Activated CD4-positive, alpha-beta memory T cell treated with anti-CD3 and anti-CD28 coated beads, Interleukin-2, amount 10 ng/mL, durations not matched to agents 7 days and 5 days (primary cell): ENCODE results near the gene GPC3. TPM values are rescaled to one million over a fixed set of nuclear protein-coding genes. Genes with fewer than 3 reads are reported as not detected.

Experiments
- CTCF ChIA-PET: fragments of 350-600 bp; sonication (Branson Sonifier 250); formaldehyde crosslinking; loops from one replicate; lab custom pipeline; 2021; ENCODE audit warnings: antibody characterized with exemption, inconsistent platforms; lab: Charles Lee
- POLR2A ChIA-PET: fragments of 350-600 bp; sonication (Branson Sonifier 250); formaldehyde crosslinking; loops from one replicate; lab custom pipeline; 2021; ENCODE audit warnings: antibody characterized with exemption; lab: Charles Lee
- DNase-seq: peaks from one replicate; pipeline ENCODE4 v3.0.0-alpha.2; 2020
- H3K27ac Mint-ChIP-seq: one replicate; pipeline ENCODE4 v1.8.0; 2021; ENCODE audit warnings: mild to moderate bottlenecking, mixed read lengths
- H3K27me3 Mint-ChIP-seq: one replicate; pipeline ENCODE4 v1.8.0; 2021; ENCODE audit warnings: mixed read lengths
- H3K36me3 Mint-ChIP-seq: one replicate; pipeline ENCODE4 v1.8.0; 2021; ENCODE audit warnings: low read depth, mixed read lengths
- H3K4me1 Mint-ChIP-seq: one replicate; pipeline ENCODE4 v1.8.0; 2021; ENCODE audit warnings: mixed read lengths
- H3K4me3 Mint-ChIP-seq: one replicate; pipeline ENCODE4 v1.8.0; 2021; ENCODE audit warnings: mild to moderate bottlenecking, mixed read lengths
- H3K9me3 Mint-ChIP-seq: one replicate; pipeline ENCODE4 v1.8.0; 2021; ENCODE audit warnings: mixed read lengths
- total RNA-seq, 2 experiments: library from RNA; stranded (reverse); gene quantifications; one replicate each; pipeline ENCODE4 v1.2.3, GENCODE V29; 2021

Gene GPC3
- total RNA-seq, 2 experiments from 2014 or later = 0.08 to 0.13 TPM

DNA sequence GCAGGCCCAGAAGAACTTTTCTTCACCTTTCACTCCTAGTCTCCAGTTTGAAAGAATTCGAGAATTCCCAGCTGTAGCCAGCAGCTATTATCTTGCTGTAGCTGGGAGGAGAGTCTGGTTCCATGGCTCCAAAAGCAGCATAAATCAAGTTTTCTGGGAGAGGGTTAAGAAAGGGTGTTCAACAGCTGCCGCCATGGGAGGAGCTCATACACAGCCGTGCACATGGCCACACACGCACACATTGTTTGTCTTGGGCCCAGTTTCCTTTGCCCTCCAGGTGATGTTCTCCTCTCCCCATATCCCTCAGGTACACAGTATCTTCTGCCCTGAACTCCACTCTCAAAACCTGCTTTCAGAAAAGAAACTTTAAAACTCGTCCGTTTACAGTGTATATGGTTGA, 4.1 kb upstream of the GPC3 start:
- H3K27ac Mint-ChIP-seq = no peak overlapping the region
- H3K27me3 Mint-ChIP-seq = peaks cover 18% of the 10 kb centered on the region
- H3K4me1 Mint-ChIP-seq = no peaks in the 10 kb centered on the region
- H3K4me3 Mint-ChIP-seq = no peak overlapping the region
- no peak for DNase-seq
- no peaks in the 10 kb centered on the region for H3K9me3 Mint-ChIP-seq
- ChIA-PET CTCF (no interaction called here), POLR2A (no interaction called here)
- no peaks in the 10 kb centered on the region for H3K36me3 Mint-ChIP-seq

GRCh38 chrX:133988010-133988409, 2.6 kb upstream of the GPC3 start:
- H3K27me3 Mint-ChIP-seq = peaks cover 31% of the 10 kb centered on the region

GRCh38 chrX:133987188-133987587, 1.8 kb upstream of the GPC3 start:
- H3K4me1 Mint-ChIP-seq = peaks cover 3% of the 10 kb centered on the region
- H3K27me3 Mint-ChIP-seq = peaks cover 39% of the 10 kb centered on the region
- no peak for DNase-seq

More at GRCh38 chrX:133988010-133988409, 2.6 kb upstream of the GPC3 start:
- no peak overlapping the region for H3K4me3 Mint-ChIP-seq
- no peak for DNase-seq
- ChIA-PET CTCF (no interaction called here), POLR2A (no interaction called here)
- H3K36me3 Mint-ChIP-seq = no peaks in the 10 kb centered on the region
- H3K27ac Mint-ChIP-seq = no peak overlapping the region
- no peaks in the 10 kb centered on the region for H3K9me3 Mint-ChIP-seq
- H3K4me1 Mint-ChIP-seq = peaks cover 3% of the 10 kb centered on the region

GRCh38 chrX:133985967-133986683, 731 bp upstream of the GPC3 start:
- Mint-ChIP-seq H3K27me3 (peaks cover 45% of the 10 kb centered on the region), H3K36me3 (no peaks in the 10 kb centered on the region), H3K4me3 (peak overlapping the region; percentile 17), H3K27ac (no peak overlapping the region), H3K9me3 (no peaks in the 10 kb centered on the region), H3K4me1 (peaks cover 3% of the 10 kb centered on the region)
- CTCF ChIA-PET = no interaction called here
- POLR2A ChIA-PET = no interaction called here
- no peak for DNase-seq

More at GRCh38 chrX:133987188-133987587, 1.8 kb upstream of the GPC3 start:
- H3K36me3 Mint-ChIP-seq = no peaks in the 10 kb centered on the region
- H3K27ac Mint-ChIP-seq = no peak overlapping the region
- CTCF ChIA-PET = no interaction called here
- H3K9me3 Mint-ChIP-seq = no peaks in the 10 kb centered on the region
- POLR2A ChIA-PET = no interaction called here
- no peak overlapping the region for H3K4me3 Mint-ChIP-seq

DNA sequence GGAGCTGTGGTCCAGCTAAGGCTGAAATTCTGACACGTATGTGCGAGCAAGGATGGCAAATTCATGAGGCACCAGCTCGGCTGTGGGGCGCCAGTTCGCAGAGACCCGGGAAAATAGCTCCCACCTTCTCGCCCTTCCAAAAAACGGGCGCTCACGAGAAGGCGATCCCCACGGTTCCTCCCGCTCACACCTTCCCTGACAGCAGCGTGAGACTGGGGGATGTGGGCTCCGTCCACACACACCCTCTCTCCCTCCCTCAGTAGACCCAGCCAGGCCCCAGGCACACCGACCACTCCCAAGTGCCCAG, 584 bp downstream of the GPC3 start:
- H3K4me1 Mint-ChIP-seq = peaks cover 3% of the 10 kb centered on the region
- no peak overlapping the region for H3K27ac Mint-ChIP-seq
- ChIA-PET CTCF (no interaction called here), POLR2A (no interaction called here)
- H3K9me3 Mint-ChIP-seq = no peaks in the 10 kb centered on the region
- H3K27me3 Mint-ChIP-seq = peaks cover 47% of the 10 kb centered on the region
- no peak for DNase-seq
- H3K4me3 Mint-ChIP-seq = no peak overlapping the region
- no peaks in the 10 kb centered on the region for H3K36me3 Mint-ChIP-seq

- Mint-ChIP-seq H3K4me3 (no peak overlapping the region), H3K27me3 (peaks cover 47% of the 10 kb centered on the region), H3K9me3 (no peaks in the 10 kb centered on the region), H3K27ac (no peak overlapping the region), H3K4me1 (peaks cover 3% of the 10 kb centered on the region), H3K36me3 (no peaks in the 10 kb centered on the region)
- DNase-seq = no peak
- ChIA-PET POLR2A (no interaction called here), CTCF (no interaction called here)
Measured at GRCh38 chrX:133983974-133984845, 1.2 kb downstream of the GPC3 start.

GRCh38 chrX:133983256-133983973, 2.0 kb downstream of the GPC3 start:
- Mint-ChIP-seq H3K36me3 (no peaks in the 10 kb centered on the region), H3K4me1 (peaks cover 3% of the 10 kb centered on the region), H3K27me3 (peaks cover 47% of the 10 kb centered on the region), H3K4me3 (no peak overlapping the region), H3K9me3 (no peaks in the 10 kb centered on the region), H3K27ac (no peak overlapping the region)
- ChIA-PET CTCF (no interaction called here), POLR2A (no interaction called here)
- no peak for DNase-seq

GRCh38 chrX:133981924-133982323, 3.5 kb downstream of the GPC3 start:
- DNase-seq = no peak
- H3K36me3 Mint-ChIP-seq = no peaks in the 10 kb centered on the region
- ChIA-PET CTCF (interaction anchor here (0.9 kb wide), 1 partner anchor 26 kb away, joined by 3 read pairs; no protein-coding TSS in a partner anchor), POLR2A (no interaction called here)
- no peak overlapping the region for H3K4me3 Mint-ChIP-seq
- no peak overlapping the region for H3K27ac Mint-ChIP-seq
- peaks cover 3% of the 10 kb centered on the region for H3K4me1 Mint-ChIP-seq
- H3K27me3 Mint-ChIP-seq = peaks cover 37% of the 10 kb centered on the region
- no peaks in the 10 kb centered on the region for H3K9me3 Mint-ChIP-seq

DNA sequence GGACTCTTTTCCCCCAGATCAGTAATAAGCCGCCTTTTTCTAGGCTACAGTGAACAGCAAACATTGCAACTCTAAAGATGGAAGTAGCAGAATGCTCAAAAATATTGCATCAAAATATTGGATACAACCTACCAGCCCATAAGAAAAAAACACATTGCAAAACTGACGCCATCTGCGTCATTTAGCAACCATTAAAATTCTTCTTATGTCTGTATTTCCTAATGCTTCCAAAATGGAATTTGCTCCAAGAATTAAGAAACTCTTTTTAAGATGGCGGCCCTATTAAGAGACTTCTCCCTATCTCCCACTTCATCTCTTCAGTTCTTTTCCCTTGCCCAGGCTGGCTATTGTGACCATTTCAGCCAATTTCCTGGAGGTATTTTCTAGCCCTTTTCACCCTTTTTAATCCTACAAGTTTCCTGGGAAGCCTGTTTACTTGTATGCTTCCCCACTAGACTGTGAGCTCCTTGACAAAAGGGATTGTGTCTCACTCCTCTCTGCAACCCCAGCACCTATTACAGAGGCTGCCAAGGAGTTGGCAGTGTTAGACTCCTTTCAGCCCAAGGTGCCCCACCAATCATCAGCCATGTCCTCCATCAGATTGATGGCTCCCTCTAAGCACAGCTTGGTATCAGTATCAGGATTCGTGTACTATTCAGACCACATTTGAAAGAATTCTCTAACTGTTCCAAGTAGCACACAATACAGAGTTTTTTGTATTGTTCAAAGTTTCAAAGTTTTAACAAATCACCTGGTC, 4.4 kb downstream of the GPC3 start:
- CTCF ChIA-PET = no interaction called here
- peaks cover 33% of the 10 kb centered on the region for H3K27me3 Mint-ChIP-seq

DNA sequence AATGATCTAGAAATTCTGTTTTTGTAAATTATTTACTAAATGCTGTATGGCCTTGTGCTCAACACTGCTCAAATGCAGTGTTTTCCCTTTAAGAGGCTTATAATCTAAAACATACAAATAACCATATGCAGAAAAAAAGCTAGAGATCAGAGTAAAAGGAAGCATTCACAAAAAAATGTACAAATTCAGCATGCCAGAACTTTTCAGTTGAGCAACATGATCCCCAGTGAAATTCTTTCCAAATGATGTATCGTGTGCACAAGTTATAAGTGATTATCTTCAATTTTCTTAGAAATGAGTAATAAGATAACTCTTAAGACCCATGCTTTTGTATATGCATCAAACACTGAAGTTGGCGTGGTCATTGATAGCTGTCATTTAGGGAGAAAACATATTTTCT, 5.0 kb downstream of the GPC3 start:
- H3K27me3 Mint-ChIP-seq = peaks cover 31% of the 10 kb centered on the region
- peaks cover 3% of the 10 kb centered on the region for H3K4me1 Mint-ChIP-seq
- no peak overlapping the region for H3K27ac Mint-ChIP-seq
- DNase-seq = no peak
- H3K9me3 Mint-ChIP-seq = no peaks in the 10 kb centered on the region
- CTCF ChIA-PET = no interaction called here
- POLR2A ChIA-PET = no interaction called here
- H3K4me3 Mint-ChIP-seq = no peak overlapping the region
- H3K36me3 Mint-ChIP-seq = no peaks in the 10 kb centered on the region

More for the DNA sequence above, 4.4 kb downstream of the GPC3 start:
- DNase-seq = no peak
- Mint-ChIP-seq H3K27ac (no peak overlapping the region), H3K9me3 (no peaks in the 10 kb centered on the region), H3K4me1 (peaks cover 3% of the 10 kb centered on the region), H3K4me3 (no peak overlapping the region), H3K36me3 (no peaks in the 10 kb centered on the region)
- POLR2A ChIA-PET = no interaction called here

- Mint-ChIP-seq H3K9me3 (no peaks in the 10 kb centered on the region), H3K27ac (no peak overlapping the region), H3K36me3 (no peaks in the 10 kb centered on the region), H3K27me3 (peaks cover 31% of the 10 kb centered on the region), H3K4me3 (no peak overlapping the region), H3K4me1 (peaks cover 3% of the 10 kb centered on the region)
- ChIA-PET POLR2A (no interaction called here), CTCF (no interaction called here)
- no peak for DNase-seq
Measured at GRCh38 chrX:133979641-133980230, 5.7 kb downstream of the GPC3 start.

GRCh38 chrX:133973704-133974103, 11.7 kb downstream of the GPC3 start:
- H3K36me3 Mint-ChIP-seq = no peaks in the 10 kb centered on the region
- no peaks in the 10 kb centered on the region for H3K4me1 Mint-ChIP-seq
- ChIA-PET CTCF (no interaction called here), POLR2A (no interaction called here)
- no peak overlapping the region for H3K4me3 Mint-ChIP-seq
- no peaks in the 10 kb centered on the region for H3K9me3 Mint-ChIP-seq
- H3K27me3 Mint-ChIP-seq = peaks cover 4% of the 10 kb centered on the region
- H3K27ac Mint-ChIP-seq = no peak overlapping the region
- no peak for DNase-seq
